Fibroblast of skin of abdomen (primary cell): ENCODE measurements around the gene PNPLA7. TPM values are rescaled to one million over a fixed set of nuclear protein-coding genes. Genes with fewer than 3 reads are reported as not detected.
"Not testable (repeated sequence)": the region's sequence is repeated elsewhere in the genome, so short reads cannot be mapped to it uniquely, and the experiment has no call there.

Source experiments
- DNase-seq: peaks from one replicate; pipeline ENCODE4 v3.0.0-alpha.2; 2013
- polyA plus RNA-seq, 2 experiments: library from polyadenylated mRNA; unstranded; fragments of 120-200 nt; gene quantifications; one replicate each; pipeline ENCODE4 v1.2.1, GENCODE V29; 2013; ENCODE audit not compliant: insufficient read length in 2 of 2

The PNPLA7 gene
- 1.2 TPM for polyA plus RNA-seq (2013, experiment 1 of 2; ENCODE audit: insufficient read length)
- 1.1 TPM for polyA plus RNA-seq (2013, experiment 2 of 2; ENCODE audit: insufficient read length)

DNA sequence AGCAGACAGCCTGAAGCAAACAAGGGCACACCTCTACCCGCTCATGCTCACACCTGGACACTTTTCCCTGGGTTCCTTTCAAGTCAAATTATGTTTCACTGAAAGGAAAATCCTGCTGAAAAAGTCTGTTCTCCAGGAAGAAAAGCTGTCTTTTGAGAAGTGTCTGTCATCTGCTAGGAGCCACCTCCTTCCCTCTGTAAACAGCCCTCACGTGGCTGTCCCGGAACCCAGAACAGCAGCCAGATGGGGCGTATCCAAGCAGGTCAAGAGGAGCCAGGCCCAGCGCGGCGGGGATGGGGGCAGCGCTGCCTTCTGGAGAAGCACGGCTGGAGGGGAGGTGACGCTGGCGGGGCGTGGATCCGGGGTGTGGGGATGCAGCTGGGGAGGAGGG is at the start of gene PNPLA7:
Gene PNPLA7 (minus strand): TSS at position 172 of the 391 bp plus-strand sequence. CDS start 205 bp downstream, outside the sequence.
- peak; percentile 48 for DNase-seq

DNA sequence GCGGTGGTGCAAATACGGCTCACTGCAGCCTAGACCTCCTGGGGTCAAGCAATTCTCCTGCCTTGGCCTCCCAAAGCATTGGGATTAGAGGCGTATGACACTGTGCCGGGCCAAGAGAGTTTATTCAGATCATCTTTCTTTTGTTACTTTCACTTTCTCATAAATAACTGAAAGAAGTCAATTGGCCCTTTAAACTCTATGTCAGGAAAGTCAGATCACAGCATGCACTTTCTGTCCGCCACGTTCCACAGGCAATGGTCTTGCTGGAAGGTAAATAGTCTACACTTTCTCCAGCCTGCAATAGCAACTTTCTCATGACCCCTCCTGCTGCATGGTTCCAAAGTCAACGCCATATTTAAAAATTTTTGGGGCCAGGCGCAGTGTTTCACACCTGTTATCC is 48.7 kb upstream of the PNPLA7 start:
- no peak for DNase-seq

DNA sequence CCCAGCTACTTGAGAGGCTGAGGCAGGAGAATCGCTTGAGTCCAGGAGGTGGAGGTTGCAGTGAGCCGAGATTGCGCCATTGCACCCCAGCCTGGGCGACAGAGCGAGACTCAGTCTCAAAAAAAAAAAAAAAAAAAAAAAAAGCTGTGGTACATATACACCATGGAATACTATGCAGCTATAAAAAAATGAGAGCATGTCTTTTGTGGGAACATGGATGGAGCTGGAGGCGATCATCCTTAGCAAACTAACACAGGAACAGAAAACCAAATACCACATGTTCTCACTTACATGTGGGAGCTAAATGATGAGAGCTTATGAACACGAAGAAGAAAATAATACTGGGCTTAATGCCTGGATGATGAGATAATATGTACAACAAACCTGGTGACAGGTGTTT is 46.4 kb upstream of the PNPLA7 start:
- DNase-seq: not testable (repeated sequence)

DNA sequence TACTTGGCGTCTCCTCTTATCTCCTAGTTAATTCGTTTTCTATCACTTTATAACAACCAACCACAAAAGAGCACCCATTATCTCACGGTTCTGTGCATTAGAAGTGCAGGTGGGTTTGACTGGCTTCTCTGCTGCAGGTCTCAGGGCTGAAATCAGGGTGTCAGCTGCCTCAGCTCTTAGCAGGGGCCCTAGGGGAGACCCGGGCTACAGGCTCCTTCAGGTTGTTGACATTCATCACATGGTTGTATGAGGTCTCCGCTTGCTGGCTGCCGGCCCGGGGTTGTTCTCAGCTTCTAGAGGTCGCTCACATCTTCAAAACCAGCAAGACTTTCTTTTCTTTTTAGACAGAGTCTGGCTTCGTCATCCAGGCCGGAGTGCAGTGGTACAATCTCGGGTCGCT is 43.0 kb upstream of the PNPLA7 start:
- DNase-seq: no peak

DNA sequence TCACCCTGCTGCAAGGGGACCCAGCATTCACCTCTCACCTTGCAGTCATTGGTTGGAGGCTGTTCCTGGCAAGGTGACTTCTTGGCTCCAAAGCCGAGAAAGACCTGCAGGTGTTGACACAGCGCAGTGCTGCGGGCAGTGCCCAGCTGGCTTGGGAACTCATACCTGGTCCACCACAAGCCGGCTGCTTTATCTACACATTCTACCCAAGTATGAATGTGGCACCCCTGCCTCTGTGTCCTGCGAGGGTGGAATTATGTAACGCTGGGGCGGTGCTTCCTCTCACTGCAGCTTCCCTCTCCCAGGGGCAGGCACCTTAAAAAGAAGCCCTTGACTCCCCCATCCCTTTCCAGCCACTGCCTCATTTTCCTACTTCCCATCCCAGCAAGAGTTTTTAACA is 42.6 kb upstream of the PNPLA7 start:
- DNase-seq: no peak

DNA sequence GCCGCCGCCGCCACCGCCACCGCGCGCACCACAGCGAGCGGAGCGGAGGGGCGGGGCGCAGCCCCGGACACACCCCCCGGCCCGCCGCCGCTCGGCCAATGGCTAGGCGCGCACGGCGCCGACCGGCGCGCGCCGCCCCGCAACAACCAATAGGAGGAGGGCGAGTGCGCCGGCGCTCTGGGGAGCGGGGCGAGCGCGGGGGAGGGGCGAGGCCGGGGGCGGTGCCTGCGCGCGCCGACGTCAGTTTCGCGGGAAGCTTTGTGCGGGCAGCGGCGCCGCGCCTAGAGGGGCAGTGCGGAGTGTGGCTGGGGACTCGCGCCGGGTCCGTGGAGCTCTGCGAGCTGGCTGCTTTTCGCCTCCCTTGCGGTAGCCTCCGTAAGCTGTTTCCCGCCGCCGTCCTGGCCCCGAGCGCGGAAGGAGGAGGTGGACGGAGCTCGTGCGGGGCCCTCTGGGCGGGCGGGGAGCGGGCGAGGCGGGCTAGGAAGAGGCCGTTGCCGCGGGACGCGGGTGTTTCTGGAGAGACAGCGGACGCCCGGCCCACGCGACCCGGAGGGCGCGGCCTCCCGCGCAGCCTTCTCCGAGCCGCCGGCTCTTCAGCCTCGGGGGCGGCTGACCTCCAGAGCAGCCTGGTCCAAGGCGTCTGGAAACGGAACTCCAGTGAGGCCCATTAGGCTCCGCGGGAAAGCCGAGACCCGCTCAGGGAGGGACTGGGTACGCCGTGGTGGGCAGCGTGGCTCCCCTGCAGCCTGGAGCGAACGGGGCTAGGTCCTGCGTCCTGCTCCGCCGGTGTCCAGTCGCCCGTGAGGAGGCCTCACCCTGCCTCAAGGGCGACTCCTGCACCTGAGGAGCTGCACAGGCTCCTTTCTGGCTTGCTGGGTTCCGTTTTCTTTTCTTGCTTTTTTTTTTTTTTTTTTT is 40.5 kb upstream of the PNPLA7 start, which contains the start of gene ZMYND19:
Gene ZMYND19 (minus strand): TSS at position 44 of the 915 bp plus-strand sequence. CDS start 249 bp downstream, outside the sequence.
- DNase-seq: peak; percentile 89

DNA sequence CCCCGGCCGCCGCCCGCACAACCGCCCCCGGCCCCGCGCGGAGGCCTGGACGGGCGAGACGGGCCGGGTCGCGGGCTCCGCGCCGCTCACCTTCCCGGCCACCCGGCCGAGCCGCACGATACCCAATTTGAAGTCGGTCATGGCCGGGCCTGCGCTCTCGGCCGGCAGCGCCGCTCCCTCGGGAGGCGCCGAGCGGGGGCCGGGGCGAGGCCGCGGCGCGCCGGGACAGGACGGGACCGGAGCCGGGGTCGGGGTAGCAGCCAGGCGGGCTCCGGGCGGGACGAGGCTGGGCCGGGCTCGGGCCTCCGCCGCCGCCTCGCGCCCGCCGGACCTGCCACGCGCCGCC is 39.9 kb upstream of the PNPLA7 start:
- no peak for DNase-seq

DNA sequence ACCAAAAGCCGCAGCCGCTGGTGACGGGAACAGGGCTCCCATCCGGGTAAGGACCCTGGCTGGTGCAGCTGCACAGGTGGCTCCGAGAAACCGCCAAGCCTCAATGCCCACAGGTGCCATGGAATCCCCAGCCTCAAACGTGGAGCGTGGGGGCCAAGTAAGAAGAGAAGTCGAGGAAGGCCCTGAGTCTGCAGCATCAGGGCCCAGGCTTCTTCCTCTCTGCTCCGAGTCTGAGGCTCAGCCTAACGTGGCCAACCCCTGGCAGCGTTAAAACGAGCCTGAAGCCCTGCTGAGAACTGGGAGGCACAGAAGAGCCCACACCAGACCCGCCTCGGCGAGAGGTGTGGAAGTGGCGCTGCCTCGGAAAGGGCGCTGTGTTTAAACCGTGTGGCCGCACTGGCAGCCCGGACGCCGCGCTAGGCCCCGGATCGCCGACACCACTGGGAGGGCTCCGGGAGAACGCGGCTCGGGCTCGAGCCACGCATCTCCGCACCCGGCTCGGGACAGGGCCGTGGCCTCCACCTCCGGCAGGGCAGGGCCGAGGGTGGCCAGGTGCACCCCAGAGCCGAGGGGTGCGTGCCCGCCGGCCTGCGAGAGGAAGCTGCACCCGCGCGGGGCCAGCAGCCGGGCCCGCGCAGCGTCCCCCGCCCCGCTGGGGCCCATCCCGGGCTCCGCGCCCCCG is 39.4 kb upstream of the PNPLA7 start:
- DNase-seq: no peak

DNA sequence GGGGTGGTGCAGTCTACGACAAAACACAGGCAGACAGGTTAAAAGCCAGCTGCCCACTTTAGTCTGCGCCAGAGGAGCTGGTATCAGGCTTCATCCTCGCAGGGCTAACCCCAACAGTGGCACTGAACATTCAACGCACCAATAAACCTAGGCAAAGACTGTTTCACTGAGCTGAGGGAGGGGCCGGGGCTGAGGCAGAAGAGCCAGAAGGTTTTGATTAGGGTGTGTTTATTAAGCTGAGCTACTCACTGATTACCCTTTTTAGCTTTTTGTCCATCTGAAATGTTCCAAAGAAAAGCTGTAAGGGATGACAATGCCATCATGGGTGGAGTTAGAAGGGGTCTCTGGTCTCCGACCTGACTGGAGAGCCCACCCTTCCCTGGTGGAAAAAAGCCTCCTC is 38.7 kb upstream of the PNPLA7 start:
- DNase-seq: no peak

DNA sequence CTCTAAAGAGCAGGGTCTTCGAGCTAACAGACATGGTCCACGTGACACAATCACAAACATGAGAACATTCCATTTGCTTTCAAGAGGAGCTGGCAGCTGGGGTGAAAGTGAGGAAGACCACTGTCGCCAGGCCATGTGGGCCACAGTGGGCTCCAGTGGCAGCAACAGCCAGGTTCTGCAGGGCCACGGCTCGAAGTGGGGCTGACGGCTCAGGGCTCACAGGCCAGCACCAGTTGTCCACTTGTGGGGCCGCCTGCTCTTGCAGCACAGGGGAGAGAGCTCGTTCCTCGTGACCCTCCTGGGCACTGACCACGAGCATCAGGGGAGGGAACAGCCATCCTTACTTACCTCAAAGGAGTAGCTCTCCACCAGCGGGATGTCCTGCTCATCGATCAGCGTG is 38.1 kb upstream of the PNPLA7 start:
- DNase-seq: no peak

DNA sequence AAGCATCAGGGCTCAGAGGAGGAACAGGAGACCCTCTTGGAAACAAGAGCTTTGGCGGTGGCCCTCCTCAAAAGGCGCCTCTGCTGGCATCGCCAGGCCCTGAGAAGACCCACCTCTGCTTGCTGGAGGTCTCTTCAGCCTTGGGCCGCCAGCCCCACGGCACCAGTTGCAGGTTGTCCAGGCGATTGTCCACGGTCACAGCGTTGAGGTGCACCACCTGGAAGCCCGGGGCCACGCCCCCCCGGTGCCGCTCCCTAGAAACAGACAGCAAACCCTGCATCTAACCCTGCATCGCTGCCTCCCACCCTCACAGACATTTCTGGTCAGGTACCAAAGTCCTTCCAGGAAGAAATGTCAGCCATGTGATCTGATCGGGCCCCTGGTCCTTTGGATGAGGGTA is 36.7 kb upstream of the PNPLA7 start:
- DNase-seq: no peak

DNA sequence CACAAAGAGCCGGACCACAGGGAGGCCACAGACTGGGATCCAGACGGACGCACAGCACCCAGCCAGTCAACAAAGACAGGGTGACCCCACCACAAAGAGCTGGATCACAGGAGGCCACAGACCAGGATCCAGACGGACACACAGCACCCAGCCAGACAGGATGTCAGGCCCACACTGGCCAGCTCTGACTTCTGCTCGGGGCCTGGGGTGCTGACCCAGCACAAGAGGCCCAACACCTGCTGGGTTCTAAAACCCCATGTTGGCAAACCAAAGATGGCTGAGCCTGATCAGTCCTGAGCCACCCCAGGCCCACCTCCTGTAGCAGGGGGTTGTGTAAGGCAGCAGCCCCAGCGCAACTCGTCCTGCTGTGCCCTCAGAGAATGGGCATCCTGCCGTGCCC is 33.8 kb upstream of the PNPLA7 start:
- DNase-seq: no peak

DNA sequence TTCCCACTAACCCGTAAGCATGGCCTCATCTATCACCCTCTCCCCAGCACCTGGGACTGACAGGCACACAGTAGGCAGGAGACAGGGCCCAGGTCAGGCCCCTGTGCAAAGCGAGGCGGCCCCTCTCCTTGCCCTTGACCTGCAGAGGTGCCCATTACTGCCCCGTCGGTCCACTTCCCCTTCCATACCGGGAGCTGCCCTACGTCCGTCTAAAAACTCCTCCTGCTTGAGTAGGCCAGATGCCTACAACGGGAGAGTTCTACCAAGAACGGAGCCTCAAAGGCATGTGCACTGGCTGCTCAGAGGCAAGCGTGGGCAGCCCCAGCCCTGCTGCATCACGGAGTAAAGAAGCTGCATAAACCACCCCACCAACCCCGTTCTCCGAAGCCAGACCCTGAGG is 33.1 kb upstream of the PNPLA7 start:
- no peak for DNase-seq

DNA sequence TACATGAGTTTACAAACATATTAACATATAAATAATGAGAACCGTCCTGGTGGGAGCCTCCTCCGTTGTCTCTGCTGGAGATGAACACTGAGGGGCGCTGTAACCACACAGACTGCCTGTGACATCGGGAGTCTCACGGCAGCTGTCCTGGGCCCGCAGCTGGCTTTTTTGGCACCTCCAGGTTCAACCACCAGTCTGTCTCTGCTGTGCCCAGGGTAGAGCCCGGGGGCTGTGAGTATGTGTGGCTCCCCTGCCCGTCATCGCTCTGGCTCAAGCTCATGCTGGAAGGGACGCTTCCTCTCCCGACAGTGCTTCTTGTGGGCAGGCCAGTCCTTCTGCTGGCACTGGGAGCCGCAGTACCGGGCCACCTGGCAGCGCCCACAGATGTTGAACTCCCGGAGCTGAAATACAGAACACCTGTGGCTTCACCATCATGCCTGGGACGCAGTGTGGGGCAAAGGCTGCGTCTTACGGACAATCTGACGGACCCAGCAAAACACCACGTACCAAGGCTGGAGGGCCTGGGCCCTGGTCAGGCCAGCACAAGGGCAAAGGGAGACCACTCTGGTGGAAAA is 32.2 kb upstream of the PNPLA7 start:
- DNase-seq: no peak

DNA sequence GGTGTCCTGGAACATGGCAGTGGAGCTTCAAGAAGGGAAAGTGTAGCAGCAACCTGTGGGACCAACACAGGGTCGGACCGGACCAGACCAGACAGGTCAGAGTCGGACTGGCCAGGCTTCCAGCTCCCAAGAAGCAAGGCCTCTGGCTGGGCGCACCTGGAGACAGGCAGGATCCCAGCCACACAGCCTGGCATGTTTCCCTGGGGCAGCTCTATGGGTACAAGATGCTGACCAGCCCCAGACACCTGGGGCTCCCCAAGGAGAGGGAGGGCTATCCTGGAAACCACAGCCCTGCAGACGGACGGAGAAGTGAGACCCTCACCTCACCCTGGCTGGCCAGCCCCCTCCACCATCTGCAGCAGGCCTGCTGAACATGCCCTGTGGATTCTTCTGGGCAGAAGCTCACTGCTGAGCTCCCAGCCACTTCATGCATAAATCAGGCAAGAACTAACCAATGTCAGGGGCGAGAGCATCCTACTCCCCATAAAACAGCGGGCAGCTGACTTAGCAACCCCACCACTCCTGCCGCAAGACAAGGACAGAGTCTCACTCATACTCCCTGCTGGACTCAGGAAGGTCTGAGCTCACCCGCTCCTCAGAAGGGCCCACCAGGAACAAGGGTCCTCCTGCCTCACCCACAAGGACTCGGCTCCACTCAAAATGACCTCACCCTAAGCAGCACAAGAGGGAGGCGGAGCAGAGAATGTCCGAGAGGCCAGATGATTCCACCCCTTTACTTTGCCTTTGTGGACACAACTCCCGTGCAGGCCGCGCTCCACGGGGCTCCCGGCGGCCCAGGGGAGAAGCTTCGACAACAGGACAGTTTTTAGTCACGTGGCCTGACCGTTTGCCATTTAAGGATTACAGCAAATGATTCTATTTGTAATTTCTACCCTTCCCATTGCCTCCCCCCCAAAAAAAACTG is 31.4 kb upstream of the PNPLA7 start:
- DNase-seq: no peak

DNA sequence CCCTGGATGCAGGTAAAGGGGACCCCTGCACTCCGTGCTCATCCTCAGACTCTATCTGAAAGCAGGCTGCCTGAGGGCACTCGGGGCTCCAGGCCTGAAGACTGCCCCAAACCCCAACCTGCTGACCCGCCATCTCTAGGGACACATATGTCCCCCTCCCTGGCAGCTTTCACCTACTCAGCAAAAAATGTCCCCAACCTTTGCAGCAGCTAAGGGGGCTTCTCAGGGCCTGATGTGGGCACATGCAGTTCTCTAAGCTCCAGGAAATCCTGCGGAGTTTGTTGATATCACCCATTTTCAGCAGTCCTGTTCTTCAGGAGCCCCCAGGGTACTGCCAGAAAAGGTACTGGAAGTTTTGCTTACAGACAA is 30.7 kb upstream of the PNPLA7 start:
- DNase-seq: no peak

DNA sequence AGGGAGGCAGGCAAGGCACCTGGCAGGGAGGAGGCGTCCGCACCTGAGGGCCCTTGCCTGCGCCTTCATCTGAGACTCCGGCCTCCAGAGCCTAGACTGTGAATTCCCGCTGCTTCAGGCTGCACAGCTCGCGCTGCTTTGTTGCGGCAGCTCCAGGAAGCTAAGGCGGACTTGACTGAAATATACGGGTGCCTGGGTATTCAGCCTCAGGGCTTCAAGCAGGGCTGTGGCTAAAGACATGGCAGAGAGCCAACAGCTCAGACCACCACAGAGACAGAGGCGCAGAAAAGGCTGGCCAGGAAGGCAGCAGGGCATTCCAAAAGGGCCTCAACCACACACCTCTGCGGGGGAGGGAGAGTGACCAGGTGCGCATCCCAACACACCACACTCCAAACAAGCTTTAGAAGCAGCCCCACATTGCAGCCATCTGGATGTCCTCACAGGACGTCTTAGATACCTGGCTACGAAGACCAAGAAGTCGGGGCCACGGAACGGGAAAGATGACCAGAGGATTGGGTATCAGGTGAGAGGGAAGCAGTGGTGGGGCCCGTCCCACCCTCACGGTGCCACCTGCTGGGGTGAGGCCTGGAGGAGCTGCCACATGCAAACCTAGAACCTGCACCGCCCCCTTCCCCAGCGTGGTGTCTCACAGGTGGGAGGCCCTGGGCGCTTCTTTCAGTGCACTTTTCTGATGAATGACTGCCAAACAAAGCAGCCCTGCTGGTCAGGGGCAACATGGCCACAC is 30.2 kb upstream of the PNPLA7 start:
- no peak for DNase-seq

DNA sequence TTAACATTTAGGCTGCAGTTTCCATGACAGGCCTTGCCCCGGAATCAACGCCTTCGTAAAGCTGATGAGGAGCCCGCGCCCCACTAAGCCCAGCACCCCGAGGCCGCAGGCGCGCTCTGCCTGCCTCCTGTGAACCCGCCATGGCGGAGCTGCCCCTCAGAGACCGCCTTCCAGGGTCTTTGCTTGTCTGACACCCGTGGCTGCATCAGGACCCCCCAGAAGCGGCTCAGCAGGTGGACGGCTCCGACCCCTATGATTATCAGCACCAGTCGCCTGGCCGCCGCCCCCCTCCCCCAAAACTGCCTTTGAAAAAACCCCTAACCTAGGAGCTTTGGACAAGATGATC is 29.0 kb upstream of the PNPLA7 start:
- no peak for DNase-seq

DNA sequence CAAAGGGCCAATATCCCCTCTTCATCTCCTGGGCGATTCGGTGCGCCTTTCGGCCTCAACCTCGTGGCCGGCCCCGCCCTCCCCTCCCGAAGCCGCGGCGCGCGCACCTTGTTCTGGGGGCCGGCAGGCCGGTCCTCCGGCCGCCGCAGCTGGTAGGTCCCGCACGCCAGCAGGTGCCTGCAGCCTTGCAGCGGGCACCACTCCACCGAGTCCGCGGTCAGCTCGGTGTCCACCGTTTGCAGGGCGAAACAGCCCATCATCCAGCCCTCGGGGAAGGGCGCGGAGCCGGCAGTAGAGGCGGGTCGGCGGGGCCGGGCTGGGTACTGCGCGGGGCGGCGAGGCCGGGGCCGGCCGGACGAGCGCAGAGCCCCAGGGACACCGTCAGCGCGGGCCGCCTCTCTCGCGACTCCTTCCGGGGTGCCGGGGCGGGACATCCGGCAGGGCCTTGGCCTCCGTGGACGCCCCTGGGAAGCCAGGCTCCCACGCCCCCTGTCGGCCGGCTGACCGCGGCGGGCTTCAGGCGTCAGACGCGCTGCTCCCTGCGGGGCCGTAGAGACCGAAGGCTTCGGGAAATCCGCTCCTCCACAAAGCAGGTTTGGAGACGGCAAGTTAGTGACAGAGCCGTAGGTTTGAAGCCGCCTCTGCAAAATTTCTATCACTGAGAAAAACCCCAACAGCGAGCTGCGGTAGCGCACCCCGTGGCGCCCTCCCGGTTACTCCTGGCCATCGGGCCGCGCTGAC is 28.5 kb upstream of the PNPLA7 start, which contains the start of gene DPH7:
Gene DPH7 (minus strand): TSS at position 408 of the 741 bp plus-strand sequence. CDS start 148 bp downstream, at position 260.
- peak; percentile 88 for DNase-seq

DNA sequence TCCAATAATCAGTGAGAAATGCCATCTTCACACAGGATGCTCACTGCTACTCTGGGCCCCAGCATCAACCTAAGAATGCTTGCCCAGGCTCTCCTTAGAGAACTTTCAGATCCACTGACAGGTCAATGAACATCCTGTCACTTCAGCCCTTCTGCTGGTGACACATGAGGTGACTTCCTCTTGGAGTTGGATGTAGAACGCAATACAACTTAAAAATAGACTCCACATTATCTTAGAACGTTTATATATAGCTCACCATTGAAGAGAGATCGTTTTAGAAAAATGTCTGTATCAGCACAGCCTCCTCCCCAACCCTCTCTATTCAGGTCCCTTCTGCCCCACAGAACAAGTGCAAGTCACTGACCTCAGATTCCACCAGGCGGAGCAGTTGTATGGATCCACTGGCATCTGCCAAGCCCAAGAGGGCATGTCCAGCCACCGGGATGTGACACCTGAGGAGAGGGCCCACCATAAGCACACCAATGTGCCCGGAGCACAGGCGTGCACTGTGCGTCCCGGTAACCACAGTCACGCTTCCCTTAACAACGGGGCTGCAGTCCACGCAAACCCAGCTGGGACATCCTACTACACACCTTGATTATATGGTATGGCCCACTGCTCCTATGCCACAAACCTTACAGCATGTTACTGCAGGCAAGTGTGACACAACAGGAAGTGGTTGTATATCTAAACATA is 25.7 kb upstream of the PNPLA7 start:
- no peak for DNase-seq
